CD4-positive, alpha-beta T cell (primary cell): ENCODE measurements around the gene TBPL1. TPM values are rescaled to one million over a fixed set of nuclear protein-coding genes. Genes with fewer than 3 reads are reported as not detected.
"Not testable (repeated sequence)": the region's sequence is repeated elsewhere in the genome, so short reads cannot be mapped to it uniquely, and the experiment has no call there.

ENCODE experiments used
- ATAC-seq: fragments of 200-7000 bp; cut with Tn5 transposase; one replicate; pipeline ENCODE4 v1.10.0; 2022; ENCODE audit warnings: mild to moderate bottlenecking; ENCODE audit not compliant: poor library complexity
- CTCF ChIA-PET: fragments of 350-600 bp; sonication (Branson Sonifier 250); formaldehyde crosslinking; loops from one replicate; lab custom pipeline; 2021; ENCODE audit warnings: antibody characterized with exemption, inconsistent platforms; lab: Charles Lee
- POLR2A ChIA-PET: fragments of 350-600 bp; sonication (Branson Sonifier 250); formaldehyde crosslinking; loops from one replicate; lab custom pipeline; 2021; ENCODE audit warnings: antibody characterized with exemption, inconsistent platforms; lab: Charles Lee
- DNase-seq, 14 experiments: peaks; one replicate each; pipeline ENCODE4 v3.0.0-alpha.2; 2013 to 2020; ENCODE audit warnings: mixed read lengths in 2 of 14
- H3K27ac ChIP-seq, 2 donors: one replicate each; pipeline versions ENCODE4 v1.5.1 to v1.7.0; 2013; ENCODE audit warnings: low read length in 2 of 2, low read depth in 1 of 2, mild to moderate bottlenecking in 1 of 2
- H3K27me3 ChIP-seq, 2 experiments: 1 replicate in 1 of 2; 2 replicates in 1 of 2; pipeline versions ENCODE4 v1.6.1 to v1.7.0; 2013; ENCODE audit warnings: low read length in 2 of 2, control low read depth in 1 of 2, mild to moderate bottlenecking in 1 of 2, moderate library complexity in 1 of 2; ENCODE audit not compliant: insufficient read depth in 2 of 2, control insufficient read depth in 1 of 2
- H3K36me3 ChIP-seq: one replicate; pipeline ENCODE4 v1.6.1; 2013; ENCODE audit warnings: low read length, control low read depth; ENCODE audit not compliant: insufficient read depth
- H3K4me1 ChIP-seq: one replicate; pipeline ENCODE4 v1.6.1; 2013; ENCODE audit warnings: low read length, control low read depth; ENCODE audit not compliant: insufficient read depth
- H3K4me3 ChIP-seq: one replicate; pipeline ENCODE4 v1.5.1; 2013; ENCODE audit warnings: mild to moderate bottlenecking, low read length, moderate library complexity
- H3K9me3 ChIP-seq, 2 experiments: 1 replicate in 1 of 2; 2 replicates in 1 of 2; pipeline versions ENCODE4 v1.6.1 to v1.7.0; 2013; ENCODE audit warnings: low read length in 2 of 2, mild to moderate bottlenecking in 2 of 2, control low read depth in 1 of 2, moderate library complexity in 1 of 2; ENCODE audit not compliant: control insufficient read depth in 1 of 2, insufficient read depth in 1 of 2
- H3K27ac Mint-ChIP-seq: one replicate; pipeline ENCODE4 v1.8.0; 2020; ENCODE audit warnings: mixed read lengths
- H3K27me3 Mint-ChIP-seq: one replicate; pipeline ENCODE4 v1.8.0; 2021; ENCODE audit warnings: mixed read lengths
- H3K36me3 Mint-ChIP-seq: one replicate; pipeline ENCODE4 v1.8.0; 2021; ENCODE audit warnings: low read depth, mixed read lengths
- H3K4me1 Mint-ChIP-seq: one replicate; pipeline ENCODE4 v1.8.0; 2021; ENCODE audit warnings: low read depth, mixed read lengths
- H3K4me3 Mint-ChIP-seq: one replicate; pipeline ENCODE4 v1.8.0; 2020; ENCODE audit warnings: mild to moderate bottlenecking, mixed read lengths
- H3K9me3 Mint-ChIP-seq: one replicate; pipeline ENCODE4 v1.8.0; 2020; ENCODE audit warnings: mixed read lengths
- CTCF ChIP-seq: fragments of 200-600 bp; IDR thresholded peaks from one replicate; pipeline ENCODE4 v1.8.0; 2022; ENCODE audit warnings: antibody characterized with exemption, mild to moderate bottlenecking
- intact Hi-C, 2 experiments: fragments of 100-400 bp; cut with DNase I in 1 of 2; cut with micrococcal nuclease in 1 of 2; formaldehyde crosslinking; loops; one replicate each; pipeline versions ENCODE4 v1.15.1 to v1.9.0; 2023 to 2025; cut with DNase I, micrococcal nuclease
- total RNA-seq, 174 experiments: library from RNA in 2 of 174; stranded (reverse) in 2 of 174; gene quantifications; one replicate each; pipeline ENCODE4 v1.2.3 and lab custom pipeline; 2021 to 2026

The TBPL1 gene
- total RNA-seq, 2 experiments from 2014 or later = 34.7 to 37.3 TPM

GRCh38 chr6:133965817-133966360, 12.9 kb downstream of the TBPL1 start:
- Mint-ChIP-seq H3K36me3 (peaks cover under 1% of the 10 kb centered on the region), H3K4me3 (no peak overlapping the region), H3K9me3 (no peaks in the 10 kb centered on the region), H3K4me1 (peaks cover 77% of the 10 kb centered on the region), H3K27me3 (no peaks in the 10 kb centered on the region), H3K27ac (peak overlapping the region; percentile 1)
- Histone ChIP-seq H3K36me3 (no peaks in the 10 kb centered on the region), H3K27ac (no peak overlapping the region), H3K4me3 (no peak overlapping the region), H3K9me3 (no peaks in the 10 kb centered on the region), H3K27me3 (no peaks in the 10 kb centered on the region), H3K4me1 (peaks cover 4% of the 10 kb centered on the region)
- CTCF ChIA-PET = interaction anchor here (0.7 to 1.9 kb wide), 3 partner anchors 8 to 98 kb away, joined by 3 to 5 read pairs (median 5); no protein-coding TSS in a partner anchor
- no peak for TF ChIP-seq CTCF
- ATAC-seq (no peak), DNase-seq (no peak)
- POLR2A ChIA-PET = interaction anchor here (3.3 kb wide), 1 partner anchor 13 kb away, joined by 14 read pairs; the partner anchor contains the start of gene TBPL1
- intact Hi-C loops = no loop called here

DNA sequence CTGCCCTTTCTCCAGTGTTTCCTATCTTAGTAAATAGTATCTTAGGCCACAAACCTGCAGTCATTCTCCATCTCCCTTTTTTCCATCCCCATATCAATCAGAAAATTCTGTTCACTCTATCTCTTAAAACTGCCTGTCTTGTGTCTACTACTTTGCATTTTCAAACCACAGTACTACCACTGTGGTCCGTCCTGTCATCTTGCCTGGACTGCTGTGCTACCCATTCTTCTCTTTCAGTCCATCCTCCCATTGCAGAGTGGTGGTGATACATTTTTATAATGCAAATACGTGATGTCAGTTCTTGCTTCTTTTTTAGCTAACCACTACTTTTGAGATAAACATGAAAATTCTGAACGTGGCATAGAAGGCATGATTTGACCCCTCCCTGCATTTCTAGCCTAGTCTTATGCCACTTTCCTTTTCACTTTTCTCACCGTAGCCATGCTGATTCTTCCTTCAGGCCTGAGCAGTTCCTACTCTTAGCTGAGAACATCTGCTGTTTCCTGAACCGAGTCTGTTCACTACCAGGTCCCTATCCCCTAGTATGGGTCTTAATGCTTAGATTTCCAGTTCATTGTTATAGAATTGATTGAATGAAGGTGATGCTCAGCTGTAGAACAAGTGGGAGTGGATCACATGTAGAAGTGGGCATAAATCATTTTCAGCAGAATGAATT, 13.8 kb downstream of the TBPL1 start:
- intact Hi-C loops = no loop called here
- no peaks in the 10 kb centered on the region for H3K27me3 Mint-ChIP-seq
- Histone ChIP-seq H3K27me3 (no peaks in the 10 kb centered on the region), H3K9me3 (no peaks in the 10 kb centered on the region), H3K27ac (no peak overlapping the region), H3K4me3 (no peak overlapping the region), H3K36me3 (no peaks in the 10 kb centered on the region), H3K4me1 (peaks cover 4% of the 10 kb centered on the region)
- no peaks in the 10 kb centered on the region for H3K9me3 Mint-ChIP-seq
- H3K4me1 Mint-ChIP-seq = peaks cover 81% of the 10 kb centered on the region
- no peak for ATAC-seq
- TF ChIP-seq CTCF = no peak
- peaks cover 4% of the 10 kb centered on the region for H3K36me3 Mint-ChIP-seq
- DNase-seq = no peak
- ChIA-PET POLR2A (interaction anchor here (3.3 kb wide), 1 partner anchor 14 kb away, joined by 14 read pairs; the partner anchor contains the start of gene TBPL1), CTCF (interaction anchor here (0.6 to 1.9 kb wide), 3 partner anchors 8 to 97 kb away, joined by 3 to 5 read pairs (median 5); no protein-coding TSS in a partner anchor)
- no peak overlapping the region for H3K4me3 Mint-ChIP-seq
- H3K27ac Mint-ChIP-seq = peak overlapping the region; percentile 1

DNA sequence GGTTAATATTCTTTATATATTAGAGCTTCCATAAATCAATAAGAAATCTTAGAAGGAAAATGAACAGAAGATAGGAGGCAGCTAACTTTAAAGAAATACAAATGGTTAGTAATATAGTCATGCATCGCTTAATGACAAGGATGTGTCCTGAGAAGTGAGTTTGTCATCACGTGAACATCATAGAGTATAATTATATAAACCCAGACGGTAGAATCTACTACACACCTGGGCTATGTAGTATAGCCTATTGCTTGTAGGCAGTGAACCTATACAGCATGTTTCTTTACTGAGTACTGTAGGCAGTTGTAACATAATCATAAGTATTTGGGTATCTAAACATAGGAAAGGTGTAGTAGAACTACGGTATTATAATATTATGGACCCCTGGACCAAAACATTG, 14.3 kb downstream of the TBPL1 start:
- Histone ChIP-seq H3K9me3 (no peaks in the 10 kb centered on the region), H3K27me3 (no peaks in the 10 kb centered on the region), H3K4me3 (no peak overlapping the region), H3K27ac (no peak overlapping the region), H3K36me3 (no peaks in the 10 kb centered on the region), H3K4me1 (peaks cover 4% of the 10 kb centered on the region)
- ChIA-PET CTCF (interaction anchor here (0.6 to 1.9 kb wide), 3 partner anchors 9 to 96 kb away, joined by 3 to 5 read pairs (median 5); no protein-coding TSS in a partner anchor), POLR2A (interaction anchor here (3.3 kb wide), 1 partner anchor 15 kb away, joined by 14 read pairs; the partner anchor contains the start of gene TBPL1)
- H3K4me3 Mint-ChIP-seq = no peak overlapping the region
- no peak for TF ChIP-seq CTCF
- no peak for ATAC-seq
- intact Hi-C loops = no loop called here
- H3K4me1 Mint-ChIP-seq = peaks cover 81% of the 10 kb centered on the region
- DNase-seq = no peak
- H3K27ac Mint-ChIP-seq = peak overlapping the region; percentile 1
- H3K36me3 Mint-ChIP-seq = peaks cover 4% of the 10 kb centered on the region
- H3K9me3 Mint-ChIP-seq = no peaks in the 10 kb centered on the region
- H3K27me3 Mint-ChIP-seq = no peaks in the 10 kb centered on the region

DNA sequence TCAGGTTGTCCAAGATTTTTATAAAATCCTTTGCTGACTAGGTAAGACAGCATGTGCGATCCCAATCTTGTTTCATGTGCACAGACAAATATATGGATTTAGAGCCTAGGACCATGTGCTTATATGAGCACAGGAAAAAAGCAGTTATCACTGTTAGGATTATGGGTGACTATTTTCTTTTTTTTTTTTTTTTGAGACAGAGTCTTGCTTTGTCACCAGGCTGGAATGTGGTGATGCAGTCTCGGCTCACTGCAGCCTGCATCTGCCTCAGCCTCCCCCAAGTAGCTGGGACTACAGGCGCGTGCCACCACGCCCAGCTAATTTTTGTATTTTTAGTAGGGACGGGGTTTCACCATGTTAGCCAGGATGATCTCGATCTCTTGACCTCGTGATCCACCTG, 14.8 kb downstream of the TBPL1 start:
- intact Hi-C loops = loop anchor here in 1 of 2 experiments (2.0 kb wide), 1 partner anchor 13 kb away; no protein-coding TSS in a partner anchor
- H3K27me3 Mint-ChIP-seq, H3K4me3 Mint-ChIP-seq, POLR2A ChIA-PET, H3K36me3 ChIP-seq, H3K4me1 ChIP-seq, H3K27me3 ChIP-seq, ATAC-seq, H3K9me3 ChIP-seq, H3K36me3 Mint-ChIP-seq, H3K27ac ChIP-seq, H3K9me3 Mint-ChIP-seq, DNase-seq, H3K4me3 ChIP-seq: not testable (repeated sequence)
- CTCF ChIA-PET = interaction anchor here (1.7 kb wide), 1 partner anchor 9 kb away, joined by 5 read pairs; no protein-coding TSS in a partner anchor
- Mint-ChIP-seq H3K4me1 (peaks cover 80% of the 10 kb centered on the region), H3K27ac (peak overlapping the region; percentile 1)
